Hepatocyte (in vitro differentiated cells): ENCODE measurements around the gene APC2. TPM values are rescaled to one million over a fixed set of nuclear protein-coding genes. Genes with fewer than 3 reads are reported as not detected.

Experiments
- DNase-seq: peaks from one replicate; pipeline ENCODE4 v3.0.0-alpha.2; 2016; ENCODE audit warnings: low spot score
- H2AFZ ChIP-seq: fragments of 200-600 bp; sonication (generic); 2 replicates; pipeline ENCODE4 v1.6.0; 2016; ENCODE audit warnings: antibody characterized with exemption, mild to moderate bottlenecking
- H3K27ac ChIP-seq: fragments of 200-600 bp; sonication (generic); 2 replicates; pipeline ENCODE4 v1.5.1; 2016; ENCODE audit warnings: mild to moderate bottlenecking
- H3K27me3 ChIP-seq: fragments of 200-600 bp; sonication (generic); 2 replicates; pipeline ENCODE4 v1.6.1; 2016
- H3K36me3 ChIP-seq: fragments of 200-600 bp; sonication (generic); replicated peaks from 2 replicates; pipeline ENCODE4 v1.5.1; 2016; ENCODE audit warnings: low read depth; ENCODE audit not compliant: insufficient read depth
- H3K4me1 ChIP-seq: fragments of 200-600 bp; sonication (generic); 2 replicates; pipeline ENCODE4 v1.5.1; 2016; ENCODE audit warnings: mild to moderate bottlenecking, moderate library complexity; ENCODE audit not compliant: insufficient read depth
- H3K4me2 ChIP-seq: fragments of 200-600 bp; sonication (generic); 2 replicates; pipeline ENCODE4 v1.6.0; 2016
- H3K4me3 ChIP-seq: fragments of 200-600 bp; sonication (generic); 2 replicates; pipeline ENCODE4 v1.5.1; 2016; ENCODE audit warnings: mild to moderate bottlenecking
- H3K79me2 ChIP-seq: fragments of 200-600 bp; sonication (generic); 2 replicates; pipeline ENCODE4 v1.6.0; 2017; ENCODE audit warnings: mild to moderate bottlenecking
- H3K9me2 ChIP-seq: fragments of 200-600 bp; sonication (generic); replicated peaks from 2 replicates; pipeline ENCODE4 v1.6.0; 2017; ENCODE audit warnings: mild to moderate bottlenecking; ENCODE audit not compliant: insufficient read depth
- H3K9me3 ChIP-seq: fragments of 200-600 bp; sonication (generic); 2 replicates; pipeline ENCODE4 v1.5.1; 2016; ENCODE audit warnings: low read depth, mild to moderate bottlenecking
- H4K20me1 ChIP-seq: fragments of 200-600 bp; sonication (generic); 2 replicates; pipeline ENCODE4 v1.6.0; 2016; ENCODE audit warnings: mild to moderate bottlenecking; ENCODE audit not compliant: insufficient read depth, poor library complexity, severe bottlenecking
- CTCF ChIP-seq: fragments of 200-600 bp; sonication (generic); IDR thresholded peaks from 2 replicates; pipeline ENCODE4 v1.5.1; 2016; ENCODE audit warnings: antibody characterized with exemption, mild to moderate bottlenecking; ENCODE audit not compliant: poor library complexity
- EZH2 ChIP-seq: fragments of 200-600 bp; sonication (generic); IDR thresholded peaks from 2 replicates; pipeline ENCODE4 v1.6.1; 2016; ENCODE audit warnings: antibody characterized with exemption, mild to moderate bottlenecking, borderline replicate concordance
- EZH2phosphoT487 ChIP-seq: fragments of 200-600 bp; sonication (generic); IDR thresholded peaks from one replicate; pipeline ENCODE4 v1.6.1; 2018; ENCODE audit warnings: antibody characterized with exemption, mild to moderate bottlenecking, low read depth, moderate library complexity; ENCODE audit not compliant: unreplicated experiment, severe bottlenecking
- WGBS: methylation state at CpG from one replicate; pipeline ENCODE4 v1.1.6; 2016; ENCODE audit warnings: low lambda C conversion rate; ENCODE audit errors: missing lambda C conversion rate; 5-methylcytosine and 5-hydroxymethylcytosine counted together
- polyA plus RNA-seq: library from polyadenylated mRNA; unstranded; fragments of >200 nt; fragmentation: Nextera tagmentation; extraction: Ambion mirVana; gene quantifications from 2 replicates; pipeline ENCODE4 v1.2.1, GENCODE V29; 2016
- total RNA-seq: library from RNA; depleted of rRNA; stranded (reverse); fragments of >200 nt; gene quantifications from 2 replicates; pipeline ENCODE4 v1.2.3, GENCODE V29; 2014

Gene APC2
- total and polyA plus RNA-seq, 2 experiments from 2014 or later: 0.36 to 1.2 TPM

- peaks cover 82% of the 10 kb centered on the region for H4K20me1 ChIP-seq
- H3K9me2 ChIP-seq: no peaks in the 10 kb centered on the region
- no peak for DNase-seq
- TF ChIP-seq EZH2 (no peak), CTCF (no peak), EZH2phosphoT487 (no peak)
- H3K36me3 ChIP-seq: no peaks in the 10 kb centered on the region
- H3K4me1 ChIP-seq: peaks cover 62% of the 10 kb centered on the region
- WGBS: 91% methylated on average over 21 of the region's 21 CpGs
- H2AFZ ChIP-seq: no peak overlapping the region
- H3K4me2 ChIP-seq: no peak overlapping the region
- H3K27me3 ChIP-seq: no peaks in the 10 kb centered on the region
- no peak overlapping the region for H3K27ac ChIP-seq
- no peak overlapping the region for H3K4me3 ChIP-seq
- peaks cover 91% of the 10 kb centered on the region for H3K79me2 ChIP-seq
- H3K9me3 ChIP-seq: no peaks in the 10 kb centered on the region
Observed at GRCh38 chr19:1412323-1412923, 37.5 kb upstream of the APC2 start.

GRCh38 chr19:1412995-1413800 is 36.7 kb upstream of the APC2 start:
- H3K9me2 ChIP-seq: no peaks in the 10 kb centered on the region
- TF ChIP-seq CTCF: no peak
- no peak for TF ChIP-seq EZH2
- TF ChIP-seq EZH2phosphoT487: no peak
- H3K27me3 ChIP-seq: no peaks in the 10 kb centered on the region
- H3K79me2 ChIP-seq: peaks cover 94% of the 10 kb centered on the region
- H3K9me3 ChIP-seq: no peaks in the 10 kb centered on the region
- H4K20me1 ChIP-seq: peaks cover 84% of the 10 kb centered on the region
- no peak overlapping the region for H2AFZ ChIP-seq
- peak overlapping the region; percentile 99 for H3K27ac ChIP-seq
- no peak overlapping the region for H3K4me2 ChIP-seq
- no peak for DNase-seq
- 95% methylated on average over 35 of the region's 36 CpGs for WGBS
- no peaks in the 10 kb centered on the region for H3K36me3 ChIP-seq
- peaks cover 70% of the 10 kb centered on the region for H3K4me1 ChIP-seq
- H3K4me3 ChIP-seq: no peak overlapping the region

GRCh38 chr19:1416014-1416841 is 33.7 kb upstream of the APC2 start:
- no peak for DNase-seq
- H3K27me3 ChIP-seq: no peaks in the 10 kb centered on the region
- H4K20me1 ChIP-seq: peaks cover 69% of the 10 kb centered on the region
- H3K9me3 ChIP-seq: no peaks in the 10 kb centered on the region
- H3K36me3 ChIP-seq: no peaks in the 10 kb centered on the region
- no peak overlapping the region for H3K4me3 ChIP-seq
- TF ChIP-seq CTCF (no peak), EZH2 (no peak), EZH2phosphoT487 (no peak)
- H3K27ac ChIP-seq: peak overlapping the region; percentile 99
- WGBS: 85% methylated on average over 28 of the region's 28 CpGs
- peaks cover 90% of the 10 kb centered on the region for H3K79me2 ChIP-seq
- peaks cover 52% of the 10 kb centered on the region for H3K4me1 ChIP-seq
- no peaks in the 10 kb centered on the region for H3K9me2 ChIP-seq
- H3K4me2 ChIP-seq: peak overlapping the region; percentile 75
- H2AFZ ChIP-seq: no peak overlapping the region
